ENCODE data around the gene PIGS. TPM values are rescaled to one million over a fixed set of nuclear protein-coding genes. Genes with fewer than 3 reads are reported as not detected.

The PIGS gene
- total and polyA plus RNA-seq, 2 donors (not counting 3 experiments of a cell fraction or from before 2014, with no cell fraction given): 71.3 to 110 TPM

DNA sequence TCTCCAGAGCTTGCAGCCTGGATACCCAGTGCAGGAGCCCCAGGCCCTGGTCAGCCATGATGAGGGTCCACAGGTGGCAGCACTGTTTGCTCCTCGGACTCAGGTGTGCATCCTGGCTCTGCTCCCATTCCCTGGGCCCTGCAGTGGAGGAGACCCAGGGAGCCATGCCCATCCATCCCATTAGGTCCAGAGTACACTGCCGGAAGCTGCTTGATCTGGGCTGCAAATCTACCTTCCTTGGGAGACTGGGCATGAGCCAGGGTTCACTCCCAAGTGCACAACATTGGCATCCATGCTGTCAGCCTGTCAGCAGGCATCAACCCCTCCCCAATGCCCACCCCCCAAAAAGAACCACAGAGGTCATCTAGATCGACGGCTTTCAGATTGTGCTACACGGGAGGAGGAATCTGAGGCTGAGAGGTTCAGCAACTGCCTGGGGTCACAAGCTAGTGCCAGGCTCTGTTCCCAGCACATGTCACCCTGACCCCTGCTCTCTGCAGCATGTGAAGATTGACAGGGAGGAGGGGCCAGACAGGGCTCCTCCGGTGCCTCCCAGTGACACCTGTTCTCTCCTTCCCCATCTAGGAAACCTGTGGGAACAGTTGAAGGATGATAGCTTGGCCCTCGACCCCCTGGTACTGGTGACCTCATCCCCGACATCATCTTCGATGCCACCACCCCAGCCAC, 34.6 kb downstream of the PIGS start:
- no peaks in the 10 kb centered on the region for H3K79me2 ChIP-seq (ENCODE audit: control insufficient read depth, insufficient read depth, low read length)
- intact Hi-C loops (cut with micrococcal nuclease) (no loop called here), dilution Hi-C loops (cut with MboI; ENCODE audit: extremely low pct_ligation_motif_present, low sequenced_read_pairs) (no loop called here)
- no peak overlapping the region for H3K9ac ChIP-seq (replicated peaks; ENCODE audit: extremely low read depth, insufficient read depth, low read length)
- ChIA-PET POLR2A (no interaction called here), CTCF (interaction anchor here (2.9 kb wide), 1 partner anchor 42 kb away, joined by 15 read pairs; no protein-coding TSS in a partner anchor)
- H3K9me3 ChIP-seq (replicated peaks; ENCODE audit: control insufficient read depth, insufficient read depth, low read length): no peaks in the 10 kb centered on the region
- H4K20me1 ChIP-seq (replicated peaks; ENCODE audit: control insufficient read depth, extremely low read depth, insufficient read depth, low read length): no peaks in the 10 kb centered on the region
- FAIRE-seq: no peak
- no peaks in the 10 kb centered on the region for H3K4me1 ChIP-seq (ENCODE audit: control insufficient read depth, extremely low read depth, insufficient read depth, low read length)
- H3K4me2 ChIP-seq (ENCODE audit: insufficient read depth, low read length): no peak overlapping the region
- H2AFZ ChIP-seq (ENCODE audit: low read depth, low read length): no peak overlapping the region
- DNase-seq (ENCODE audit: low read depth, low spot score): no peak
- no peak for TF ChIP-seq GATA2 (IDR thresholded peaks at IDR 0.05; ENCODE audit: insufficient read depth, insufficient read length, low read depth, low read length)
- no peaks in the 10 kb centered on the region for H3K36me3 ChIP-seq (ENCODE audit: control insufficient read depth in 2 of 2, extremely low read depth in 1 of 2, insufficient read depth in 2 of 2, low read length in 2 of 2)
- no TSS peak for BruUV-seq (replicated peaks)
- no peak overlapping the region for H3K27ac ChIP-seq (ENCODE audit: insufficient read depth, low read depth, low read length)
- H3K9me1 ChIP-seq (replicated peaks; ENCODE audit: control insufficient read depth, extremely low read depth, insufficient read depth, low read length): no peaks in the 10 kb centered on the region
- H3K4me3 ChIP-seq (replicated peaks in 1 of 3; ENCODE audit: insufficient read depth in 1 of 3, low read depth in 1 of 3, low read length in 3 of 3): no peak overlapping the region
- H3K27me3 ChIP-seq (ENCODE audit: control insufficient read depth in 2 of 2, insufficient read depth in 2 of 2, low read length in 2 of 2): peaks cover 0 to 2% of the 10 kb centered on the region in 2 experiments

DNA sequence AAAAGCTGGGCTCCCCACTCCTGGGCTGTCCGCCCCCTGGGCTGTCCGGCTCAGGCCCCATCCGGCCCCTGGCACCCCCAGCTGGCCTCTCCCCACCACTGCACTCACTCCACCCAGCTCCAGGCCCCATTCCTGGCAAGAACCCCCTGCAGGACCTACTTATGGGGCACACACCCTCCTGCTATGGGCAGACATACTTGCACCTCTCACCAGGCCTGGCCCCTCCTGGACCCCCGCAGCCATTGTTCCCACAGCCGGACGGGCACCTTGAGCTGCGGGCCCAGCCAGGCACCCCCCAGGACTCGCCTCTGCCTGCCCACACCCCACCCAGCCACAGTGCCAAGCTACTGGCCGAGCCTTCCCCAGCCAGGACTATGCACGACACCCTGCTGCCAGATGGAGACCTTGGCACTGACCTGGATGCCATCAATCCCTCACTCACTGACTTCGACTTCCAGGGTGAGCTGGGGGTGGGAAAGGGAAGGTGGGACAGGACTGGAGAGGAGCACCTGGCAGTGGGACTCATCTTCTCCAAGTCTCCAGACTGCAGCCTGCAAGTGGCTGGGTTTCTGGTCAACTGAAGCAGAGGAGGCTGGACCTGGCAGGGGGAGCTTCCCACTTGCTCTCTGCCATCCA, 36.5 kb downstream of the PIGS start:
- DNase-seq (ENCODE audit: low read depth, low spot score) (no peak), FAIRE-seq (no peak)
- ChIA-PET POLR2A (no interaction called here), CTCF (interaction anchor here (0.7 to 1.7 kb wide), 3 partner anchors 12 to 118 kb away, joined by 3 to 5 read pairs (median 4); no protein-coding TSS in a partner anchor)
- Histone ChIP-seq H3K9me3 (replicated peaks; ENCODE audit: control insufficient read depth, insufficient read depth, low read length) (no peaks in the 10 kb centered on the region), H3K4me1 (ENCODE audit: control insufficient read depth, extremely low read depth, insufficient read depth, low read length) (no peaks in the 10 kb centered on the region), H3K79me2 (ENCODE audit: control insufficient read depth, insufficient read depth, low read length) (no peaks in the 10 kb centered on the region), H3K9ac (replicated peaks; ENCODE audit: extremely low read depth, insufficient read depth, low read length) (no peak overlapping the region), H3K27ac (ENCODE audit: insufficient read depth, low read depth, low read length) (no peak overlapping the region), H3K36me3 (ENCODE audit: control insufficient read depth in 2 of 2, extremely low read depth in 1 of 2, insufficient read depth in 2 of 2, low read length in 2 of 2) (no peaks in the 10 kb centered on the region), H2AFZ (ENCODE audit: low read depth, low read length) (no peak overlapping the region), H3K4me2 (ENCODE audit: insufficient read depth, low read length) (no peak overlapping the region), H3K9me1 (replicated peaks; ENCODE audit: control insufficient read depth, extremely low read depth, insufficient read depth, low read length) (no peaks in the 10 kb centered on the region), H3K27me3 (ENCODE audit: control insufficient read depth in 2 of 2, insufficient read depth in 2 of 2, low read length in 2 of 2) (peaks cover 0 to 2% of the 10 kb centered on the region in 2 experiments), H4K20me1 (replicated peaks; ENCODE audit: control insufficient read depth, extremely low read depth, insufficient read depth, low read length) (no peaks in the 10 kb centered on the region), H3K4me3 (replicated peaks in 1 of 3; ENCODE audit: insufficient read depth in 1 of 3, low read depth in 1 of 3, low read length in 3 of 3) (no peak overlapping the region)
- intact Hi-C loops (cut with micrococcal nuclease) (no loop called here), dilution Hi-C loops (cut with MboI; ENCODE audit: extremely low pct_ligation_motif_present, low sequenced_read_pairs) (no loop called here)
- BruUV-seq (replicated peaks): no TSS peak
- TF ChIP-seq JUN (IDR thresholded peaks at IDR 0.05; ENCODE audit: borderline replicate concordance, insufficient read depth, insufficient read length, low read depth) (no peak), FOS (IDR thresholded peaks at IDR 0.05; ENCODE audit: borderline replicate concordance, insufficient read depth, low read length) (no peak), POLR2AphosphoS5 (IDR thresholded peaks at IDR 0.05; ENCODE audit: insufficient read depth, low read depth, low read length) (no peak), MYC (IDR thresholded peaks at IDR 0.05; ENCODE audit: low read depth, low read length) (no peak), POLR2A (IDR thresholded peaks at IDR 0.05; ENCODE audit: low read depth, low read length) (no peak), GATA2 (IDR thresholded peaks at IDR 0.05; ENCODE audit: insufficient read depth, insufficient read length, low read depth, low read length) (no peak), EZH2 (IDR thresholded peaks at IDR 0.05; ENCODE audit: borderline replicate concordance, low read depth, low read length, severe bottlenecking) (no peak)
- TF ChIP-seq, protein P1, sequence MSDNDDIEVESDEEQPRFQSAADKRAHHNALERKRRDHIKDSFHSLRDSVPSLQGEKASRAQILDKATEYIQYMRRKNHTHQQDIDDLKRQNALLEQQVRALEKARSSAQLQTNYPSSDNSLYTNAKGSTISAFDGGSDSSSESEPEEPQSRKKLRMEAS (IDR thresholded peaks at IDR 0.05; ENCODE audit: insufficient read depth, insufficient read length): no peak
- TF ChIP-seq, protein P2, sequence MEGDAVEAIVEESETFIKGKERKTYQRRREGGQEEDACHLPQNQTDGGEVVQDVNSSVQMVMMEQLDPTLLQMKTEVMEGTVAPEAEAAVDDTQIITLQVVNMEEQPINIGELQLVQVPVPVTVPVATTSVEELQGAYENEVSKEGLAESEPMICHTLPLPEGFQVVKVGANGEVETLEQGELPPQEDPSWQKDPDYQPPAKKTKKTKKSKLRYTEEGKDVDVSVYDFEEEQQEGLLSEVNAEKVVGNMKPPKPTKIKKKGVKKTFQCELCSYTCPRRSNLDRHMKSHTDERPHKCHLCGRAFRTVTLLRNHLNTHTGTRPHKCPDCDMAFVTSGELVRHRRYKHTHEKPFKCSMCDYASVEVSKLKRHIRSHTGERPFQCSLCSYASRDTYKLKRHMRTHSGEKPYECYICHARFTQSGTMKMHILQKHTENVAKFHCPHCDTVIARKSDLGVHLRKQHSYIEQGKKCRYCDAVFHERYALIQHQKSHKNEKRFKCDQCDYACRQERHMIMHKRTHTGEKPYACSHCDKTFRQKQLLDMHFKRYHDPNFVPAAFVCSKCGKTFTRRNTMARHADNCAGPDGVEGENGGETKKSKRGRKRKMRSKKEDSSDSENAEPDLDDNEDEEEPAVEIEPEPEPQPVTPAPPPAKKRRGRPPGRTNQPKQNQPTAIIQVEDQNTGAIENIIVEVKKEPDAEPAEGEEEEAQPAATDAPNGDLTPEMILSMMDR (IDR thresholded peaks at IDR 0.05; ENCODE audit: extremely low read depth in 1 of 2, insufficient read depth in 1 of 2, low read depth in 1 of 2, low read length in 2 of 2): no peak

Data from endothelial cell of umbilical vein (primary cell).